NCI-H510A treated with DMSO at 0.1 percent for 48 hours (cell line): ENCODE measurements around the gene GPR156.
"Not testable (repeated sequence)": the region's sequence is repeated elsewhere in the genome, so short reads cannot be mapped to it uniquely, and the experiment has no call there.

Experiments
- DNase-seq: peaks from one replicate; lab custom pipeline; 2025; lab: John Stamatoyannopoulos, UW

The GPR156 gene

DNA sequence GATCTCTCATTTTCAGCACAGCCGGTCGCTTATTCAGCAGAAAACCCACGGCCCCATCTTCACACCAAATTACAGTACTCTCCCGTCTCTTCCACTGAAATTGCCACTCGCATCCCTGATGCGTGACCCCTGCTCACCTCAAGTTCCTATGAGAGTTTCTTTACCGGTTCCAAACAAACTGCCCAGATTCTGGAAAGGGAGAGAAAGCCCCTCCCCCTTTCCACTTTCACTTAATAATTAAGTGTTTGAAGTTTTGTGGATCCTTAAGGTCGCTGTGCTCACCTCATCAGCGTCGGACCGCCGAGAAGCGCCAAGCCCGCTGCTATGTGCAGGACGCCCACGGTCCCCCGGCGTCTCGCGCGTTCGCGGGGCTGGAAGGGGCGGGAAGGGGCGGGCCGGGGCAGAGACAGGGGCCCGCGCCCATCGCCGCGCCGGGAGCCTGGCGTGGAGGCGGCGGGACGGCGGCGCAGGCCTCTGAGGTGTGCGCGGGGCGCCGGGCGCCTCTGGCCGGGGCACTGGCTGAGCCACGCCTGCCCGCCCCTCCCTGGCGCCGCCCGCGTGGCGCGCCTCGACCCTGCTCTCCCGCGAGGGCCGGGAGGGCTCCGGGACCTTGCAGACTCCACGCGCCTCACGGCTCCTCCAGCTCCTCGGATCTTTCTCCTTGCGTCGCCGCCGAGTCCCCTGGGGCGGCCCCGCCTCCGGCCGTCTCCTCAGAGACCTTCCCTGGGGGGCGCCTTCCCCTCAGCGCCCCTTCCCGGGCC, at the start of gene GPR156:
GPR156 (minus strand) TSS at position 476 of the 761 bp plus-strand sequence. CDS start 41,124 bp downstream, outside the sequence.
- no peak for DNase-seq

DNA sequence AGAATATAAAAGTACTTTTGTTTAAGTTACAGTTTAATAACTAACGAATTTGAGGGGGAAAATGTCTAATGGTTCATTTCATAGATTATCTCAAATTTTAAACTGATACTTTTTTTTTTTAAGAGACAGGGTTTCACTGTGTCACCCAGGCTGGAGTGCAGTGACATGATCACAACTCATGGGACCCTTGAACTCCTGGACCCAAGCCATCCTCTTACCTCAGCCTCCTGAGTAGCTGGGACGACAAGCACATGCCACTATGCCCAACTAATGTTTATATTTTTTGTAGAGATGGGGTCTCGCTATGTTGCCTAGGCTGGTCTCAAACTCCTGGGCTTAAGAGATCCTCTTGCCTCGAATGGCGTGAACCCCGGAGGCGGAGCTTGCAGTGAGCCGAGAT, 47.6 kb upstream of the GPR156 start:
- no peak for DNase-seq

DNA sequence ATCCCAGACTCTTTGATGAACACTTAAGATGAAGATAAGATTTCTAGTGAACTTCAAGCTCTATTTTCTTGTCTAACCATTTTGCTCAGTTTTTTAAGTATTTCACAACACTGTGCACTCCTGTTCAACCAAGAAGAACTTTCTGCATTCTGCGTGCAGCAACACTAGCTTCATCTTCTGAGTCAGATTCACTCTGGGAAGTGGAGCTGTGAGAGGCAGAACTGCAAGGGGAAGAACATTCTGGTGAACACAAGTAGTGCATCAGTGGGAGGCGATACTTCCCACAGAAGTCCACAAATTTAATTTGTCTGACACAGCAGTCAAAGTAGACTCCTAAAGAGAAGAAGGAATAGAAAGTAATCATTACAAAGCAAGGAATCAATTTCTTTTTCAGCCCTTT, 46.1 kb upstream of the GPR156 start:
- no peak for DNase-seq

DNA sequence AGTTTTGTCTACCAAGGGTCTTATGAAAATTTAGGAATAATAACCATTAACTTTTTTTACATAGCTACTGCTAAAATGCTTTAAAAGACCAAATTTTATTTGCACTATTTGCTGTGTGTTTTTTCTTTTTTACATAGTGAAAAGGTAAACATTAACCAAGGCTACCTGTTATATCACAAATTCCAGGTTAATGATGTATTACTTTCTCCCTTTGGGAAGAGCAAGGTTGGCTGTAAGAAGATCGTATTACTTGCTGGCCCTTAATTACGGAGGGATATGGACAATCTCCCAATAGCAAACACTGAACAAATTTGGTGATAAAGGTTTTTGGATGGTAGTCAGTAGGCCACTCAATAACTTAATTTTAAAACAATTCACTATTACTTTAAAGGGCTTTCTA, 41.8 kb upstream of the GPR156 start:
- DNase-seq: no peak

DNA sequence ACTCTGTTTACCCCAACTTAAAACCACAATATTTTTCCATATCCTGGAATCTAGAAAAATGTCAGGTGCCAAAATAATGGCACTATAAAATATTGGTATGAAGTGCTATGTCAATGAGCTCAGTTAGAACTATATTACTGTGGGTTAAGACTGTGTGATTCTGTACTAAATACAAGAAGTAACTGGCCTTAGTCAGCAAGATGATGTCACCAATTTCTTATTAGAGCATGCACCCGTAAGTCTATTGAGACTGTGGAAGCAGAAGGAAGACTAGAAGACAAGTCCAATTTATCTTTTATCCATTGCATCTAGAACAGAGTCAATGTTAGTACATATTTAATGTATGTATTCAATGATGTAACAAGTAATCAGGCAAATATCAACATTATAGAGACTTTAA, 39.2 kb upstream of the GPR156 start:
- DNase-seq: no peak

DNA sequence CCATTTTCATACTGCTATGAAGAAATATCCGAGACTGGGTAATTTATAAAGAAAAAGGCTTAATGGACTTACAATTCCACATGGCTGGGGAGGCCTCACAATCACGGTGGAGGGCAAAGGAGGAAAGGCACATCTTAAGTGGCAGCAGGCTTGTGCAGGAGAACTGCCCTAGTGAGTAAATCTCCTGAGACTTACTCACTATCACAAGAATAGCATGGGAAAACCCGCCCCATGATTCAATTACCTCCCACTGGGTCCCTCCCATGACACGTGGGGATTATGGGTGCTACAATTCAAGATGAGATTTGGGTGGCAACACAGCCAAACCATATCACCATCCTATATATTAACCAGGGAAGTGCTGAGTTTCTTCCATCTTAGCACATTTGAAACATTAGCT, 38.7 kb upstream of the GPR156 start:
- not testable (repeated sequence) for DNase-seq

DNA sequence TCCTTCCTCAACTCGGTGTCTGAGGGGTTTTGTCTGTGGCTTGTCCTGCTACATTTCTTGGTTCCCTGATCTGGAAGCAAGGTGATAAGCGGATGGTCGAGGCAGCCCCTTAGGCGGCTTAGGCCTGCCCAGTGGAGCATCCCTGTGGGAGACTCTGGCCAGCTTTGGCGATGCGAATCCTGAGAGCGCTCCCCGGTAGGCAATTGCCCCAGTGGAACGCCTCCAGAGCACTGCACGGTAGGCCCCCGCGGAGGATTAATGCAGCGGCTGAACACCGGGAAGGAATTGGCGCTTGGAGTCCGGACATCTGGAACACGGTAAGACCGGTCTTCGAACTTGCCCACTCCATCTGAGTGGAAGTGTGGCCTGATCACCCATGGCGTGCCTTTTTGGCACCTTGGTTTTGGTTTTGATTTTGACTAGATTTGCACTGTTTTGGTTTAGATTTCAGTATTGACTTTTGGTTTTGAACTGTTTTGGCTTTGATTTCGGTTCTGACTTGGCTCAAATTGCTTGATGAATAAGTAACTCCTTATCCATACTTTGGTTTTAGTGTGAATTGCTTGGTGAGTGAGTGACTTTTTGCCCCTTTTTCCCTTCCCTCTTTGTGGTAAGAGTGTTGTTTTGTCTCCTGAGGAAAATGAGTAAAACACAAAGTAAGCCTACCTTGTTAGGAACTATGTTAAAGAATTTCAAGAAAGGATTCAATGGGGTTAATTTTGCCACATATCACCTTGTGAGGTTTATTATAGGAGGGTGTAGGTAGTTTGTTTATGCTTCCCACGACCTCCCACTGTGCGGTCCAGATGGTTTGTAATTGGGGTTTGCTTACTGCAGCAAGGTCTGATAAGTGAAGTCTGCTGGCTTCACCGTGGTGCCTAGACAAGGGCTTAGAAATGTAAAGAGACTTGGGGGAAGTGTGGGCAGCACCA, 27.1 kb upstream of the GPR156 start:
- no peak for DNase-seq

DNA sequence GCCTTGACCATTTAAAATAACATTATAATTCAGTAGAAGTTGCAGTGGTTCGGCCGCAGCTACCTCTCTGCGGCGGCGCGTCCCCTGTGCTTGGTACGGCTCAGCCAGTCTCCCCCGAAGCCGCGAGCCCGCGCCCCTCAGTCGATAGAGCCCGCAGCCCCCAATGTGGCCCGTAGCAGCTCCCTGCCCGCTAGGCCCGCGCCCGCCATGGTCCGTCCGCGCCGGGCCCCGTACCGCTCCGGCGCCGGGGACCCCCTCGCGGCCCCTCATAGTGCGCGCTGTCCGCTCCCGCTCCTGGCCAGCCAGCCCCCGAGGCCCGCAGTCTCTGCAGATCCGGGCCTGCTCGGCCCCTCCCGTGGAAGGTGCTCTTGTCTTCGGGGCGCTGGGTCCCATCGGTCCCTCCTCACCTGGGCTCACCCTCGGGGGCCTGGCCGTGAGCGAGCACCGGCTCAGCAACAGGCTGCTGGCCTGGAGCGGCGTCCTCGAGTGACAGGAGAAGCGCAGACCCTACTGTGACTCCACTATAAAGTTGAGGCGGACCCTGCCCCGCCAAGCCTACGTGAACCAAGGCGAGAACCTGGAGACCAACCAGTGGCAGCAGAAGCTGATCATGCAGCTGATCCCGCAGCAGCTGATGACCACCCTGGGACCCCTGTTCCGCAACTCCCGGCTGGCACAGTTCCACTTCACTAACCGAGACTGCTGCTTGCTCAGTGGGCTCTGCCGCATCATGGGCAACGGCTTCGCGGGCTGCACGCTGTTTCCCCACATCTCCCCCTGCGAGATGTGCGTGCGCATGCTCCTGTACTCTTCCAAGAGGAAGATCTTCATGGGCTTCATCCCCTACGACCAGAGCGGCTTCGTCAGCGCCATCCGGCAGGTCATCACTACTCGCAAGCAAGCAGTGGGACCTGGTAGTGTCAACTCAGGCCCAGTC, 21.8 kb upstream of the GPR156 start:
- DNase-seq: no peak

DNA sequence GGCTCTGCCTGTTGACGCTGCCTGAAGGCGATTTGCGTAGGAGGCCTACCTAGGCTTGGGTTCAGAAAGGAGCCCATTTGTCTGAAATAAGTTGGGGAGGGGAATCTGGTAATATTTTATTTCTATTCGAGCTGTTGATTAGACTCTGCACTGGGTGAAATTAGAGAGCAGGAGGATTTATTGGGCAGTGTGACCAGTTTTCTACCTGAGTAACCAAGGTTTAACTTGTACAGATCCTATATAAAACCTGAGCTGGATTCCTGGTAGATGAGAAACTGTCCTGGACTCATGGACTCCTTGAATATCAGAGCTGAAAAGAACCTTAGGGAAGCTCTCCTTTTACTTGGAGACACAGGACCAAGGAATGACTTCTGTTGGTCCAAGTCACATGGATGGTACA, 19.6 kb upstream of the GPR156 start:
- no peak for DNase-seq

DNA sequence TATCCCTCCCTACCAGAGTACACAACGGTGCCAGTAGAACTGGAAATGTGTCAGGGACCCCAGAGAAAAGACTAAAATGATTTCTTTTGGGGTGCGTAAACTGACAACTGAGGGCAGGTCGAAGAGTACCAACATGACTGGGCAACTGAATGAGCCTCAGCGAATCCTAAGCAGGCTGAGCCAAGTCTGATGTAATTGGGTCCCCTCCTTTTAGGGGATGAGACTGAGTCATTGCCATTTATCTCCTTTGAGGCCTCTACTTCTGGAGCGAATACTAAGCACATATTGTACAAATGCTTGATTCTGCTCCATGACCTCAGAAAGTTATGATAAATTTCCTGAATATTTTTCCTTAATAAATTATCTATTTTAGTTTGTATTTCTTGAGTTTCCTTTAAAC, 17.3 kb upstream of the GPR156 start:
- DNase-seq: no peak

DNA sequence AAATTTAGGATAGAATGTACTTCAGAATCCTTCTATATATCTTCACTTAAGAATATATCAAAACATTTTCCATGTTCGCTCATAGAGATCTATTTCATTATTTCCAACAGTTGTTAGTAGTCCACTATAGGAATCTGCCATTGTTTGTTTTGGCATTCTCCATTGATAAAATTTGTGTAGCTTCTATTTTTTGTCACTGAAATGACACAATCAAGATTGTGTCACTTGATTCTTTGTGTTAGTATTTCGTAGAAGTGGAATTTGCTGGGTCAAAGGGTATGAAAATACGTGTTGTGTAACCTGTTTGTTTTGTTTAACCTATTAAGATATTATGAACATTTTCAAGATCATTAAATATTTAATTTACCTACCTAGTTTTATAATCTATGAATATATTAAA, 15.9 kb upstream of the GPR156 start:
- no peak for DNase-seq

DNA sequence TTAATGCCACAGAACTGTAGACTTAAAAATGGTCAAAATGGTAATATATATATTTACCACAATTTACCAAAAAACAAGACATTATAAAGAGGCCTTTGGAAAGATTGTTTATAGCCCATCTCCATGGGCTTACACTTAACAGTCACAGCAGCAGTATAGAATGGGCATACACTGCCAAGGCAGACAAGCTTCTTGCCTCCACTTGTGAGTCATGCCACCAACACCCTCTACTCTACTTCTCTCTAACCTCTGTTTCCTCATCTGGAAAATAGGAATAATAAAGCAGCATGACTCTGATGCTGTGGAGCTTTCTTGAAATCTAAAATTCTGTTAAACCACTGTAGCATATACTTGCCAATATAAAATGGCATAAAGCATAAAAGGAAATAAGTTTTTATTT, 14.4 kb upstream of the GPR156 start:
- DNase-seq: no peak

DNA sequence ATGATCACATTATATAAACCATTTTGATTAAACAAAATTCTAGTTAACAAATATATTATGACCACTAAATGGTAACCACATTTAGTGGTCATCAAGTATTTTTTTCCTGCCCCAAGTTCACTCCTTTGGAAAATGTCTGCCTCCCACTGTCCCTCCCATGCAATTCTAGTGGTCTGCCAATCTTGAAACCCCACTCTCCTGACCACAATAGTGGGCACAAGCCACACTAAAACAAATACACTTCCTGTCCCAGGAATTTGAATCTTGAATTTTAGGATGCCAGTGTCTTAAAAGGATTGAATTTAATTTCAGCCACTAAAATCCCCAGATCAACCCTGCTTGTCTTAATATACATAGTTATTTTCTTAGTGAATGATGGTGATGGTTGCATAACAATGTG, 14.0 kb upstream of the GPR156 start:
- no peak for DNase-seq

DNA sequence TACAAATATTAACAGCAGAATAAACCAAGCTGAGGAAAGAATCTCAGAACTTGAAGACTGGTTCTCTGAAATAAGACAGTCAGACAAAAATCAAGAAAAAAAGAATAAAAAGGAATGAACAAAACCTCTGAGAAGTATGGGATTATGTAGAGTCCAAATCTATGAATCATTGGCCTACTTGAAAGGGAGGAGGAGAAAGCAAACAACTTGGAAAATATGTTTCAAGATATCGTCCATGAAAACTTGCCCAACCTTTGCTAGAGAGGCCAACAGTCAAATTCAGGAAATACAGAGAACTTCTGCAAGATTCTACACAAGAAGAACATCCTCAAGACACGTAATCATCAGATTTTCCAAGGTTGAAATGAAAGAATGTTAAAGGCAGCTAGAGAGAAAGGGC, 6.5 kb upstream of the GPR156 start:
- not testable (repeated sequence) for DNase-seq

DNA sequence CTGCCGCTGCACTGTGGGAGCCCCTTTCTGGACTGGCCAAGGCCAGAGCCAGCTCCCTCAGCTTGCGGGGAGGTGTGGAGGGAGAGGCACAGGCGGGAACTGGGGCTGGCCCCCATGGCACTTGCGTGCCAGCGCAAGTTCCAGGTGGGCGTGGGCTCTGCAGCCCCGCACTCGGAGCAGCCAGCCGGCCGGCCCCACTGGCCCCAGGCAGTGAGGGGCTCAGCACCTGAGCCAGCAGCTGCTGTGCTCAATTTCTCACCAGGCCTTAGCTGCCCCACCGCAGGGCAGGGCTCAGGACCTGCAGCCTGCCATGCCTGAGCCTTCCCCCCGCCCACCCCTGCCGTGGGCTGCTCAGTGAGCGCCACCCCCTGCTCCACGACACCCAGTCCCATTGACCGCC, 4.6 kb upstream of the GPR156 start:
- DNase-seq: no peak

DNA sequence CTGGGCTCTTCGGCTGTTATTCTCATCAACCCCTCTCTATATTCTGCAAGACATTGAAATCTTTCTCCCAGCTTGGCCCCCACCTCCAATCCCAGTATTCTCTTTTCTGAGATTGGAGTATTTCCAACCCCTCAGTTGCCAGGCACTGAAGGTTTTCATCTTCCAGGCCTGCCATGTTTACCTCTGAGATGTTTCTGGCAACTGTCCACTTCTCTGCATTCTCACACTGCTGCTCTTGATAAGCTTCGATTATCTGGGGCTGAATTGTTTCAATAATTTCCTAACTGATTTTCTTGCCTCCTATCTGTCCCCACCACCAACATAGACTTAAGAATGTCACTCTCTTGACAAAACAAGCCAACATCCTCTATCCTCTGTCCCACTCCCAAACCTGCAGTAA, 1.4 kb upstream of the GPR156 start:
- no peak for DNase-seq

DNA sequence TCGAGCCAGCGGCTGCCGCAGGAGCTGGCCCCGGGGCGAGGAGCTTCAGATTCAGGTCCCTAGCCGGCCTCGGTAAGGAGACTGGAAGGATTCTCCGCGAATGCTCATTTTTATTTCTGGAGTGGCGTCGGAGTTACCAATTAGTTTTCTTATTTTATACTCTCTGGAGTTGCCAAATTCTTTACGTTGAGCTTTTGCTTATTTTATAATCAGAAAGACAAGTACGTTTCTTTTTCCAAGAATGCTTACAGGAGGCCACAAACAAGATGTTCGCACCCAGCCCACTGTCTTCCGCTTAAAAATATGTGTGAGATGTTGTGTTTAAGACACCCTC, 453 bp upstream of the GPR156 start:
- DNase-seq: no peak

DNA sequence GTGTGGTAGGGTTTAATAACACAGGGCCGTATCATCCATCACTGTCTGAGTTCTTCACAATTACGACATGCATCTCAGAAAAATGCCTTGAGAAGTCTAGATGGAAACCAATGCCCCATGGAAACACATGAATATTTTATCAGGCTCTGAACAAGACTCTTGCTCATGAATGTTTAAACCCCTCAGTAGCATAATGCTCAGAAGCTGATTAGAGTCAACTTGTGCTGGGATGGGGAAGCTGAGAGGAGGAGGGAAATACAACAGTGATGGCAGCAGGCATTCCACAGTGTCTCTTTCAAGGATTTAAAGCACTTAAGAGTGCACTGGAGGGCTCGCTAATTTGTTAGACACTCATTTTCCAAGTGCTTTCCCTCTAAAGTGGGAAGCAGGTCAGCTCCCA, 3.8 kb downstream of the GPR156 start:
- DNase-seq: no peak

DNA sequence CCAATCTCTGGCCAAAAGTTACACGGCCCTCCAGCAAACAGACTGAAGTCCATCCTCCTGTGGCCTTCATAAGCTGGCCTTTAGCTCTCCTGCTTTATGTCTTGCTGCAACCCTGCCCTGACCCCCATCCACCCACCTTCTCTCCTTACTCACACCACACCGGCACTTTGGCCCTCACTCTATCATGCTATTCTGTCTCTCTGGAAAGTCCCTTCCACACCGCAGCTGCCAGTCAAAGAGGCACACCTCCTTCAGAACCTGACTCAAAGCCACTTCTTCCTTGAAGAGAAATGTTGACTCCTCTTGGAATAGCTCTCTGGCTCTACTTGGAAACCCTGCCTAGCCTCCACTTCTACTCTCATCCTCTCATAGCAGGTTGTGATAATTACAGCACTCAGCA, 4.5 kb downstream of the GPR156 start:
- no peak for DNase-seq

DNA sequence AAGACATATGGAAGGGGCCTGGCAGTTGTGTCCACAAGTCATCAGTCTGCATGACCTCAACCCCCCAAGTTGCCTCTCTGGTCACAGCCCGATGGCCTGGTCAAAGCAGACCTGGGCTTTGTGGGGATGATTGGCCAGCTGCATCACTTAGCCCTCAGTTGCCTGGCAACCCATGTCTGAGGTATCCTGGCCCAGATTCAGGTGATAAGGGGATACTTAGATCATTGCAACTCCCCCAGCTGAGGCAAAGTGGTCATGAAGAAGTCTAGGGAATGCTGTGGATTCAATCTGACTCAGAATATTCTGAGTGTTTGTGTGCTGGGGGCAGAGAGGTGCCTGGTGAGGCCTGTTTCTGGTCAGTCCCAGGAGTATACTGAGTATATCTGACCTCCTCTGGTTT, 5.0 kb downstream of the GPR156 start:
- DNase-seq: no peak

DNA sequence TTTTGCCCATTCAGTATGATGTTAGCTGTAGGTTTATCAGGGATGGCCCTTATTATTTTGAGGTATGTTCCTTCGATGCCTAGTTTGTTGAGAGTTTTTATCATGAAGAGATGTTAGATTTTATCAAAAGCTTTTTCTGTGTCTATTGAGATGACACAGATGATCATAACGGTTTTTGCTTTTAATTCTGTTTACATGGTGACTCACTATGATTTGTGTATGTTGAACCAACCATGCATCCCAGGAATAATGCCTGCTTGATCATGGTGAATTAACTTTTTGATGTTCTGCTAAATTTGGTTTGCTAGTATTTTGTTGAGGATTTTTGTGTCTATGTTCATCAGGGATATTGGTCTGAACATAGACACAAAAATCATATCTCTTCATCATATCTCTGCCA, 8.3 kb downstream of the GPR156 start:
- no peak for DNase-seq

DNA sequence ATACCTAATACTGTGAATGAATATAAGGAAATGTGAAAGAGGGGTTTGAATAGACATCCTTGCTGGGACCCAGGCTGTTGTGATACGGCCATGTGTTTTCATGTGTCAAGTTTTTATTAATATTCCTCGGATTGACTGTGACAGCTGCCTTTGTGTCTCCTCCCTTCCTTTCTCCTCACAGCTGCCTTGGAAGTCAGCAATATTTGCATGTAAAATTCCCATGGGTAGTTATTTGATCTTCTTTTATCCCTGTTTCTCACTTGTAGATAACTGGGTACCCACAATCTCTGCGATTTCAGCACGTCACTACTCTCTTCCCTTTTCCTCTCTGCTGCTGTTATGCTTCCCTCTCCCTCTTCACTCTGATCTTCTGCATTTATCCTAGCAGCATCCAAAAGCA, 9.4 kb downstream of the GPR156 start:
- no peak for DNase-seq
